Large intestine (tissue), 3 donors: ENCODE results near the gene ZNF697. TPM values are rescaled to one million over a fixed set of nuclear protein-coding genes. Genes with fewer than 3 reads are reported as not detected.
A peak's percentile ranks its signal among the peaks of the same experiment; 100 is the strongest.

Experiments
- DNase-seq, 2 donors: peaks; one replicate each; pipeline versions ENCODE4 v3.0.0 to v3.0.0-alpha.2; 2013
- H3K27ac ChIP-seq: one replicate; pipeline ENCODE4 v1.5.1; 2013; ENCODE audit warnings: low read length
- H3K27me3 ChIP-seq: 2 replicates; pipeline ENCODE4 v1.6.1; 2013; ENCODE audit warnings: low read length; ENCODE audit not compliant: control insufficient read depth, insufficient read depth
- H3K36me3 ChIP-seq: 2 replicates; pipeline ENCODE4 v1.6.1; 2013; ENCODE audit warnings: low read length; ENCODE audit not compliant: control insufficient read depth, insufficient read depth
- H3K4me1 ChIP-seq: one replicate; pipeline ENCODE4 v1.6.1; 2013; ENCODE audit warnings: low read length; ENCODE audit not compliant: control insufficient read depth, insufficient read depth
- H3K4me3 ChIP-seq: one replicate; pipeline ENCODE4 v1.5.1; 2013; ENCODE audit warnings: low read length
- H3K9me3 ChIP-seq: one replicate; pipeline ENCODE4 v1.6.1; 2013; ENCODE audit warnings: mild to moderate bottlenecking, low read depth, low read length, moderate library complexity; ENCODE audit not compliant: control insufficient read depth
- WGBS: methylation state at CpG from one replicate; pipeline ENCODE4 v1.1.5; 2013; ENCODE audit warnings: low lambda C conversion rate; ENCODE audit not compliant: insufficient coverage; 5-methylcytosine and 5-hydroxymethylcytosine counted together
- polyA plus RNA-seq: library from polyadenylated mRNA; unstranded; fragments of 120-200 nt; gene quantifications from one replicate; pipeline ENCODE4 v1.2.1, GENCODE V29; 2013

ZNF697 gene
- polyA plus RNA-seq, 1 donor, result 9.0 TPM

- no peaks in the 10 kb centered on the region for H3K36me3 ChIP-seq
- no CpG with 5 or more reads among the region's 2 CpGs for WGBS
- DNase-seq, result no peak
Observed at GRCh38 chr1:119651133-119651532, 3.1 kb upstream of the ZNF697 start.

GRCh38 chr1:119648620-119649004 lies 546 bp upstream of the ZNF697 start:
- H3K27me3 ChIP-seq, result no peaks in the 10 kb centered on the region
- H3K4me1 ChIP-seq, result peaks cover 13% of the 10 kb centered on the region
- no CpG with 5 or more reads among the region's 10 CpGs for WGBS

More at GRCh38 chr1:119651133-119651532, 3.1 kb upstream of the ZNF697 start:
- H3K9me3 ChIP-seq, result no peaks in the 10 kb centered on the region
- H3K27ac ChIP-seq, result no peak overlapping the region
- H3K27me3 ChIP-seq, result no peaks in the 10 kb centered on the region
- peaks cover 9% of the 10 kb centered on the region for H3K4me1 ChIP-seq
- no peak overlapping the region for H3K4me3 ChIP-seq

GRCh38 chr1:119647228-119647733 lies 785 bp downstream of the ZNF697 start:
- H3K4me1 ChIP-seq, result peaks cover 13% of the 10 kb centered on the region
- H3K27ac ChIP-seq, result peak overlapping the region; percentile 71
- H3K27me3 ChIP-seq, result no peaks in the 10 kb centered on the region
- H3K9me3 ChIP-seq, result no peaks in the 10 kb centered on the region
- H3K4me3 ChIP-seq, result peak overlapping the region; percentile 87
- no CpG with 5 or more reads among the region's 18 CpGs for WGBS
- peak in 1 of 2 donors; percentile 23 for DNase-seq
- no peaks in the 10 kb centered on the region for H3K36me3 ChIP-seq

More at GRCh38 chr1:119648620-119649004, 546 bp upstream of the ZNF697 start:
- Histone ChIP-seq H3K36me3 (no peaks in the 10 kb centered on the region), H3K9me3 (no peaks in the 10 kb centered on the region), H3K27ac (peak overlapping the region; percentile 61), H3K4me3 (peak overlapping the region; percentile 56)
- DNase-seq, result no peak

DNA sequence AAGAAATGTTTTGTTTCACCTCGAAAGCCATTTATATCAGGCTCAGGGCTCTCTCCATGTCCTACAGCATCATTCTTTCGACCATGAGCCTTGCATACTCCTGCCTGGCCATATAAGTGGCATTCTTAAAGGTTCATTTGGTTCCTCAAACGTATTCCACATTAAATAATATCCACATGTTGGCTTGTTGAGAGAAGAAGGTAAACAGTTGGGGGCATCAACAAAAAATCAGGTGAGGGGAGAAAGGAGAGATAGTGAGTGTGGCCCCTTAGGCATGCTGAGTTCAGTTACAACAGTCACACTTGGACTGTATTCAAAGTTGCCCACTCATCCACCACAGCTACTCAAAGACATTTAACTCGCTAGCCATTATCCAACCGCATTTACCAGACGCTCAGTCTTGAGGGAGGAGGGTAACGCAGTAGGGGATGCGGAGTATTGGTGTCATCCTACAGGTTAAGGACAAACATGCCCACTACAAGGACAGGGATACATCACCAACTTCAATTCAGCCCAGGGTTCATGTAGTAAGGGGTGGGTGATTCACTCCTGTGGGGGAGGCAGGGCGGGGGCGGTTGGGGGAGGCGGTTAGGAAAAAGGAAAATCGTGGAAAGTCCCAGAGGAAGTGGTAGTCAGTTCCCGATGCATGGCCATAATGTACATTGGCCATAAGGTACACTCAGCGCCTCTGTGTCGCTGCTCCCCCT lies 1.4 kb downstream of the ZNF697 start:
- peak overlapping the region; percentile 87 for H3K4me3 ChIP-seq
- H3K4me1 ChIP-seq, result peaks cover 13% of the 10 kb centered on the region
- no peaks in the 10 kb centered on the region for H3K36me3 ChIP-seq
- H3K27me3 ChIP-seq, result no peaks in the 10 kb centered on the region
- 100% methylated on average over 2 of the region's 15 CpGs for WGBS
- H3K9me3 ChIP-seq, result no peaks in the 10 kb centered on the region
- no peak overlapping the region for H3K27ac ChIP-seq
- no peak for DNase-seq

GRCh38 chr1:119639109-119639508 lies 9.0 kb downstream of the ZNF697 start:
- Histone ChIP-seq H3K27ac (no peak overlapping the region), H3K4me3 (no peak overlapping the region), H3K4me1 (peaks cover 9% of the 10 kb centered on the region), H3K36me3 (no peaks in the 10 kb centered on the region), H3K27me3 (no peaks in the 10 kb centered on the region), H3K9me3 (no peaks in the 10 kb centered on the region)
- WGBS, result 100% methylated on average over 1 of the region's 1 CpG
- DNase-seq, result no peak

DNA sequence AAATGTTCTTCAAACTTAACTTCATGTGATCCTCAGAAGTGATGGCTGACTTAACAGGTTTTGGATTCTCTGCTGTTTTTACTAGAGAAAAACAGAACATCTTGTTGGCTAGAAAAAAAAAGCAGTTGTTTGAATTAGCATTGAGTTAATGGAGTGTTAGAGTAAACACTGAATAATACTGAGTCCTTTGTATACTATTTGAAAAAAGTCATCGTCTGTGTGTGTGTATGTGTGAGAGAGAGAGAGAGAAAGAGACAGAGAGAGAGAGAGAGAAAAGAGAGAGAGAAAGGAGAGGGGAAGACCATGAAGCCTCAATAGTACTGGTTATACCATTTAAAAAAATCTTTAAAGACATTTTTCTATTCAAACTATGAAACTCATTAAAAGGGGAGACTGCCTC lies 10.4 kb downstream of the ZNF697 start:
- WGBS, result 83% methylated on average over 1 of the region's 1 CpG
- Histone ChIP-seq H3K4me1 (peaks cover 9% of the 10 kb centered on the region), H3K9me3 (no peaks in the 10 kb centered on the region), H3K27me3 (no peaks in the 10 kb centered on the region), H3K36me3 (no peaks in the 10 kb centered on the region), H3K4me3 (no peak overlapping the region), H3K27ac (no peak overlapping the region)
- DNase-seq, result no peak

GRCh38 chr1:119636491-119637089 lies 11.5 kb downstream of the ZNF697 start:
- Histone ChIP-seq H3K36me3 (no peaks in the 10 kb centered on the region), H3K27ac (no peak overlapping the region), H3K9me3 (no peaks in the 10 kb centered on the region), H3K27me3 (no peaks in the 10 kb centered on the region), H3K4me3 (no peak overlapping the region), H3K4me1 (peaks cover 18% of the 10 kb centered on the region)
- DNase-seq, result no peak
- 70% methylated on average over 2 of the region's 4 CpGs for WGBS

- H3K4me1 ChIP-seq, result peaks cover 24% of the 10 kb centered on the region
- H3K27me3 ChIP-seq, result no peaks in the 10 kb centered on the region
- no peak for DNase-seq
- H3K4me3 ChIP-seq, result no peak overlapping the region
- WGBS, result 60% methylated on average over 1 of the region's 7 CpGs
- no peaks in the 10 kb centered on the region for H3K9me3 ChIP-seq
- no peak overlapping the region for H3K27ac ChIP-seq
- no peaks in the 10 kb centered on the region for H3K36me3 ChIP-seq
Observed at GRCh38 chr1:119635811-119636390, 12.2 kb downstream of the ZNF697 start.

GRCh38 chr1:119634016-119634415 lies 14.1 kb downstream of the ZNF697 start:
- 100% methylated on average over 1 of the region's 3 CpGs for WGBS
- Histone ChIP-seq H3K27me3 (no peaks in the 10 kb centered on the region), H3K9me3 (no peaks in the 10 kb centered on the region), H3K4me3 (no peak overlapping the region), H3K4me1 (peaks cover 37% of the 10 kb centered on the region), H3K27ac (no peak overlapping the region), H3K36me3 (no peaks in the 10 kb centered on the region)
- DNase-seq, result no peak

DNA sequence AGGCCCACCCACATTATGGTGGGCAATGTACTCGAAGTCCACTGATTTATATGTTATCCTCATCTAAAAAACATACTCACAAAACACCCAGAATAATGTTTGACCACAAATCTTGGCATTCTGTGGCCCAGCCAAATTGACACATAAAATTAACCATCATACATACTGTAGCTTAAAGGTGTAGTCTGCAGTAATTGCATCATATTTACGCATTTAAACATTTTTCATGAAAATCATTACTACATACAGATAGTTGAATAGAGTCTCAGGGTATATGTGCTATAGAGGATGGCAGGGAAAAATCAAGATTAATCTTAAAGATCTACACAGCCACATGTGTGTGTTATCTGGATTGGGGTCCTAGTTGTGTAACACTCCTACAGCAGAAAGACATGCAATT lies 14.5 kb downstream of the ZNF697 start:
- no peak overlapping the region for H3K4me3 ChIP-seq
- no peaks in the 10 kb centered on the region for H3K9me3 ChIP-seq
- H3K36me3 ChIP-seq, result no peaks in the 10 kb centered on the region
- DNase-seq, result no peak
- H3K27me3 ChIP-seq, result no peaks in the 10 kb centered on the region
- WGBS, result no CpG with 5 or more reads among the region's 2 CpGs
- peaks cover 37% of the 10 kb centered on the region for H3K4me1 ChIP-seq
- no peak overlapping the region for H3K27ac ChIP-seq
